Uterus (tissue), 4 donors: ENCODE measurements around the gene ZBED3. TPM values are rescaled to one million over a fixed set of nuclear protein-coding genes. Genes with fewer than 3 reads are reported as not detected.

ENCODE experiments used
- DNase-seq, 2 donors: peaks; one replicate each; pipeline ENCODE4 v3.0.0-alpha.2; 2019 to 2020
- H3K27ac ChIP-seq, 2 donors: fragments of 200-600 bp; sonication (generic); 1 replicate in 1 of 2; 2 replicates in 1 of 2; pipeline ENCODE4 v1.5.1; 2016 to 2018
- H3K27me3 ChIP-seq, 2 donors: fragments of 200-600 bp; sonication (generic); one replicate each; pipeline ENCODE4 v1.5.1; 2018 to 2019; ENCODE audit warnings: control low read depth in 1 of 2
- H3K36me3 ChIP-seq, 2 donors: fragments of 200-600 bp; sonication (generic); one replicate each; pipeline ENCODE4 v1.5.1; 2019; ENCODE audit warnings: control low read depth in 1 of 2
- H3K4me1 ChIP-seq, 2 donors: fragments of 200-600 bp; sonication (generic); one replicate each; pipeline ENCODE4 v1.5.1; 2018 to 2019; ENCODE audit warnings: control low read depth in 1 of 2
- H3K4me3 ChIP-seq, 2 donors: fragments of 200-600 bp; sonication (generic); 1 replicate in 1 of 2; 2 replicates in 1 of 2; pipeline ENCODE4 v1.5.1; 2018 to 2019; ENCODE audit warnings: mild to moderate bottlenecking in 1 of 2
- H3K9me3 ChIP-seq, 2 donors: fragments of 200-600 bp; sonication (generic); one replicate each; pipeline ENCODE4 v1.5.1; 2019; ENCODE audit warnings: control low read depth in 1 of 2
- POLR2A ChIP-seq, 2 donors: fragments of 450-650 bp; IDR thresholded peaks; one replicate each; pipeline ENCODE4 v1.6.1; 2016; ENCODE audit warnings: antibody characterized with exemption in 2 of 2, mild to moderate bottlenecking in 1 of 2, moderate library complexity in 1 of 2
- intact Hi-C: fragments of 100-400 bp; cut with DNase I; formaldehyde crosslinking; loops from one replicate; pipeline ENCODE4 v1.15.1; 2023; ENCODE audit warnings: low total_unique reads
- total RNA-seq, 4 donors: library from RNA; depleted of rRNA in 3 of 4; stranded (reverse); fragments of >200 nt in 3 of 4; gene quantifications; one replicate each; pipeline versions ENCODE4 v1.1.0 to v1.2.4, GENCODE V29; 2014 to 2023
- TF ChIP-seq, protein P1 (sequence below), 4 experiments: fragments of 200-600 bp in 2 of 4; fragments of 450-650 bp in 2 of 4; sonication (generic) in 2 of 4; IDR thresholded peaks; one replicate each; pipeline ENCODE4 v1.5.1; 2016 to 2019; ENCODE audit warnings: antibody characterized with exemption in 4 of 4, mild to moderate bottlenecking in 2 of 4, moderate library complexity in 1 of 4
- donor health status: DM: yes; HTN: yes; CAD: no.

ZBED3 gene
- total RNA-seq, 4 donors from 2014 or later, result 2.6 to 26.9 (median 4.7) TPM

DNA sequence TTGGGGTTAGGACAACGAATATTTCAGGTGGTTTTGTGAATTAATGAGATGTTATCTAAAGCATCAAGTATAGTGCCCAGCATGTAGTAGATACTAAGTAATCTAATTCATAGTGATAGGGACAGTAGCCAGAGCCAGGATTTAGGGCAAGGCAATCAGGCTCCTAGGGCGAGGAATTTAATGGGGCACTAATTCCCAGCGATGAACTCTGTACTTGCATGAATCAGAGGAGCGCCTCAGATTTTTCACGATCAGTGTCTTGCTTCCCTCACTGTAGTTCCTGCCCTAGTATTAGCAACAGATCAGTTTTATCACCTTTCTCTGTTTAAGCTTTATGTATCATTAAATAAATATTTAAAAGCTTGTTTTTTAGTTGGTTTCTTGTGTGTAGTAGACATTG, 53.7 kb downstream of the ZBED3 start:
- no peak for DNase-seq
- H3K4me3 ChIP-seq, result no peak overlapping the region
- intact Hi-C loops, result no loop called here
- no peaks in the 10 kb centered on the region for H3K9me3 ChIP-seq
- H3K27ac ChIP-seq, result no peak overlapping the region
- TF ChIP-seq POLR2A (IDR thresholded peaks at IDR 0.05), result no peak
- TF ChIP-seq, protein P1, sequence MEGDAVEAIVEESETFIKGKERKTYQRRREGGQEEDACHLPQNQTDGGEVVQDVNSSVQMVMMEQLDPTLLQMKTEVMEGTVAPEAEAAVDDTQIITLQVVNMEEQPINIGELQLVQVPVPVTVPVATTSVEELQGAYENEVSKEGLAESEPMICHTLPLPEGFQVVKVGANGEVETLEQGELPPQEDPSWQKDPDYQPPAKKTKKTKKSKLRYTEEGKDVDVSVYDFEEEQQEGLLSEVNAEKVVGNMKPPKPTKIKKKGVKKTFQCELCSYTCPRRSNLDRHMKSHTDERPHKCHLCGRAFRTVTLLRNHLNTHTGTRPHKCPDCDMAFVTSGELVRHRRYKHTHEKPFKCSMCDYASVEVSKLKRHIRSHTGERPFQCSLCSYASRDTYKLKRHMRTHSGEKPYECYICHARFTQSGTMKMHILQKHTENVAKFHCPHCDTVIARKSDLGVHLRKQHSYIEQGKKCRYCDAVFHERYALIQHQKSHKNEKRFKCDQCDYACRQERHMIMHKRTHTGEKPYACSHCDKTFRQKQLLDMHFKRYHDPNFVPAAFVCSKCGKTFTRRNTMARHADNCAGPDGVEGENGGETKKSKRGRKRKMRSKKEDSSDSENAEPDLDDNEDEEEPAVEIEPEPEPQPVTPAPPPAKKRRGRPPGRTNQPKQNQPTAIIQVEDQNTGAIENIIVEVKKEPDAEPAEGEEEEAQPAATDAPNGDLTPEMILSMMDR (IDR thresholded peaks at IDR 0.05), result no peak
- H3K4me1 ChIP-seq, result peaks cover 0 to 9% of the 10 kb centered on the region in 2 donors
- no peaks in the 10 kb centered on the region for H3K36me3 ChIP-seq
- H3K27me3 ChIP-seq, result no peaks in the 10 kb centered on the region

DNA sequence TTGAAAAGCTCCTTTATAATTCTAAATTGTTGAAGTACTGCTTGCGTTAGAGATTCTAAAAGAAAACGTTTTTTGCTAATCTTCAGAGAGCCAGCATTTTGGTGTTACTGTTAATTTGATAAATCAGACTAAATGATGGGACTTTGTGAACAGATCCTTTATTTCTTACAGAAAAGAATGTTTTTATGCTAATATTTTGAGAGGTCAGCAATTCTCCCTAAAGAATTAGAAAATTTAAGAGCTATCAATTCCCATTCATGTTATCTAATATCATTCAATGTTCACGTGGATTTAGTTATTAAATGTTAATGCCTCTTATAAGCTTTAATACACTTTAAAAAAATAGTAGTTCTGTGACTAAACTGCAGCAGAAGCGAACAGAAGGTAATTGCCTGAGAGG, 54.5 kb downstream of the ZBED3 start:
- no peak for TF ChIP-seq POLR2A (IDR thresholded peaks at IDR 0.05)
- TF ChIP-seq, protein P1 (IDR thresholded peaks at IDR 0.05), result no peak
- no peak for DNase-seq
- Histone ChIP-seq H3K4me3 (no peak overlapping the region), H3K4me1 (peaks cover 0 to 9% of the 10 kb centered on the region in 2 donors), H3K9me3 (no peaks in the 10 kb centered on the region), H3K36me3 (no peaks in the 10 kb centered on the region), H3K27me3 (no peaks in the 10 kb centered on the region), H3K27ac (no peak overlapping the region)
- intact Hi-C loops, result no loop called here

GRCh38 chr5:77031891-77032290, 55.2 kb downstream of the ZBED3 start:
- peaks cover 0 to 9% of the 10 kb centered on the region in 2 donors for H3K4me1 ChIP-seq
- no peaks in the 10 kb centered on the region for H3K36me3 ChIP-seq
- intact Hi-C loops, result no loop called here
- no peaks in the 10 kb centered on the region for H3K9me3 ChIP-seq
- no peak for TF ChIP-seq POLR2A (IDR thresholded peaks at IDR 0.05)
- TF ChIP-seq, protein P1 (IDR thresholded peaks at IDR 0.05), result no peak
- no peak overlapping the region for H3K27ac ChIP-seq
- H3K4me3 ChIP-seq, result no peak overlapping the region
- H3K27me3 ChIP-seq, result no peaks in the 10 kb centered on the region
- DNase-seq, result no peak

DNA sequence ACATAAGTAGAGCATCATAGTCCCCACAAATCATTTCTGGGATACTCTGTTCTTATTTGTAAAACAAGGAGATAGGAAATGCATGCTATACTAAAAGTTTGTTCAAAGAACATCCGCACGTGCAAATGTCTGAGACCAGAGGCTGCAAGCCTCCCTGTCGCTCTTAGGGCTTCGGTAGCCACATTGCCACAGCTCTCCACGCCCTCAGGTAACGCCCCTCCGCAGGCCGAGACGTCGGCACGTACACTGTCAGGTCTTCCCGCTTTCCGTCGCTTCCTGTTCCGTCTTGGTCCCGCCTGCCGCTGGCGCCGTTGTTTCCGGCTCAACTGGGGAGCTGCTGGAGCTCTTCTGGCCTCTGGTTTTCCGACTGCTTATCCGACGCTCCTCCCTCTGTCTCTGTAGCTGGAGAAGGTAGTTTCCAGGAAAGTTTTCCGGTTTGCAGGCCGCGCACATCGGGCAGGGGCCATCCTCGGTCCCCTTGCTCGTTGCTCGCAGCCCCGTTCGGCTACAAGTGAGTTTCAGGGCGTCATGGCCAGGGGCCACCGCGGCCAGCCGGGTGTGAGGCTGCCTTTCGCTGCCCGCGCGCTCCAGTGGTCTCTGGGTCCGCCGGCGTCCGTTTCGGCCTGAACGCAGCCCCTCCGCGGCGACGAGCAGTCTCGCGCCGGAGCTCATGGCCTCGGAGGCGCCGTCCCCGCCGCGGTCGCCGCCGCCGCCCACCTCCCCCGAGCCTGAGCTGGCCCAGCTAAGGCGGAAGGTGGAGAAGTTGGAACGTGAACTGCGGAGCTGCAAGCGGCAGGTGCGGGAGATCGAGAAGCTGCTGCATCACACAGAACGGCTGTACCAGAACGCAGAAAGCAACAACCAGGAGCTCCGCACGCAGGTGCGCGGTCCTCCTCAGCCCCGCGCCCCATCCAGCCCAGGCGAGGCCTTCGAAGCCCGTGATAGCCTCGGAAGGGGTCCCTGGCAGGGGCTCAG, 56.7 kb downstream of the ZBED3 start, which contains the start of gene AGGF1:
Gene AGGF1 (plus strand): TSS at position 308 of the 975 bp plus-strand sequence. CDS start 363 bp downstream, at position 671.
- DNase-seq, result peak; percentile 89 to 90
- intact Hi-C loops, result no loop called here
- TF ChIP-seq POLR2A (IDR thresholded peaks at IDR 0.05), result peak; percentile 28 to 55
- TF ChIP-seq, protein P1 (IDR thresholded peaks at IDR 0.05), result peak in 2 of 4 experiments; percentile 11 to 13
- H3K4me1 ChIP-seq, result peaks cover 0 to 9% of the 10 kb centered on the region in 2 donors
- H3K9me3 ChIP-seq, result no peaks in the 10 kb centered on the region
- H3K36me3 ChIP-seq, result no peaks in the 10 kb centered on the region
- peak within 1 kb of the TSS; percentile 86 to 91 for H3K27ac ChIP-seq
- no peaks in the 10 kb centered on the region for H3K27me3 ChIP-seq
- H3K4me3 ChIP-seq, result peak within 1 kb of the TSS; percentile 81 to 90

DNA sequence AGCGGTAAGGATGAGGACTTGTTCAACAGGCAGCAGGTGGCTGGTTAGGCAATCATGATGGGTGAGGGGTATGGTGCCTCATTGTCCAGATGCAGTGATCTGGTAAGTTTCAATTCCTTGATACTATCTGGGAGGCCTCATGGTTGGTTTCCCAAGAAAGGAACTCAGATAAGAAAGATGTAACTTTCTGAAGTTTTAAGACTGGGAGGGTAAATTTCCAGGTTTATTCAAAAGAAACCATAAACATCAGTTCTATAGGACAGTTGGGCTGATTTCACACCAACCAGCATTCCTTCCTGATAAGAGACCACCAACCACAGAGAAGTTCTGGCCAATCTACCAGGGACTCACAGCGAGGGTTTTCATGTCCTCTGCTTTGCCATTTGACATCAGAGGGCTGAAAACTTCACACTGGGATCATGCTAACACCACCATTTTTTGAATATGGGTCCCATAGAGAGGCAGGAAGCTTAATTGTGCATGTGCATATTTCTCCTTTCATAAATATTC, 57.7 kb downstream of the ZBED3 start:
- Histone ChIP-seq H3K4me1 (peaks cover 0 to 9% of the 10 kb centered on the region in 2 donors), H3K27ac (peak overlapping the region in 1 of 2 donors; percentile 91), H3K9me3 (no peaks in the 10 kb centered on the region), H3K4me3 (peak overlapping the region in 1 of 2 donors; percentile 90), H3K27me3 (no peaks in the 10 kb centered on the region), H3K36me3 (no peaks in the 10 kb centered on the region)
- DNase-seq, result no peak
- no peak for TF ChIP-seq POLR2A (IDR thresholded peaks at IDR 0.05)
- TF ChIP-seq, protein P1 (IDR thresholded peaks at IDR 0.05), result no peak
- intact Hi-C loops, result no loop called here
